A549 (cell line): Measurements from ENCODE around the gene CBFA2T2. TPM values are rescaled to one million over a fixed set of nuclear protein-coding genes. Genes with fewer than 3 reads are reported as not detected.

Experiments used
- ATAC-seq, 2 experiments: fragments of 200-7000 bp in 1 of 2; fragments of >200 bp in 1 of 2; cut with Nextera tagmentation in 1 of 2; cut with Tn5 transposase in 1 of 2; 3 replicates each; pipeline versions ENCODE4 v1.8.0 to v1.9.1; 2018 to 2020; ENCODE audit warnings: mild to moderate bottlenecking in 1 of 2, moderate library complexity in 1 of 2
- CTCF ChIA-PET: fragments of 300-600 bp; sonication (Branson Sonifier 250); formaldehyde crosslinking; extraction: SDS; loops from one replicate; lab custom pipeline; 2021; ENCODE audit warnings: antibody characterized with exemption, inconsistent platforms; lab: Yijun Ruan, JAX
- POLR2A ChIA-PET: fragments of 350-600 bp; formaldehyde crosslinking; extraction: SDS; loops from one replicate; lab custom pipeline; 2021; ENCODE audit warnings: antibody characterized with exemption, inconsistent platforms; lab: Yijun Ruan, JAX
- DNase-seq, 2 experiments: peaks; one replicate each; pipeline versions ENCODE4 v3.0.0 to v3.0.0-alpha.2; 2011 to 2016; ENCODE audit warnings: low read depth in 1 of 2, low spot score in 1 of 2
- FAIRE-seq: peaks from 2 replicates; lab custom pipeline; 2011; peaks lifted over from hg19 to GRCh38; lab: Jason Lieb, UNC
- H3K27ac ChIP-seq, 2 experiments: fragments of >200 bp; sonication (Bioruptor Twin); formaldehyde crosslinking; 3 replicates each; pipeline ENCODE4 v1.5.1; 2016 to 2017
- H3K4me1 ChIP-seq: fragments of >200 bp; sonication (Bioruptor Twin); formaldehyde crosslinking; 3 replicates; pipeline ENCODE4 v1.6.1; 2016
- H3K4me2 ChIP-seq: fragments of >200 bp; sonication (Bioruptor Twin); formaldehyde crosslinking; 3 replicates; pipeline ENCODE4 v1.6.1; 2016
- H3K4me3 ChIP-seq: fragments of >200 bp; sonication (Bioruptor Twin); formaldehyde crosslinking; 3 replicates; pipeline ENCODE4 v1.5.1; 2016
- H3K9me3 ChIP-seq: fragments of >200 bp; sonication (Bioruptor Twin); formaldehyde crosslinking; 3 replicates; pipeline ENCODE4 v1.6.1; 2016
- CBX2 ChIP-seq: fragments of 200-600 bp; sonication (generic); IDR thresholded peaks from 2 replicates; pipeline ENCODE4 v1.6.1; 2016; ENCODE audit warnings: low read depth, mild to moderate bottlenecking, borderline replicate concordance
- CBX8 ChIP-seq: fragments of 200-600 bp; sonication (generic); IDR thresholded peaks from 2 replicates; pipeline ENCODE4 v1.6.1; 2016
- EP300 ChIP-seq, 2 experiments: fragments of >200 bp; sonication (Bioruptor Twin); formaldehyde crosslinking; IDR thresholded peaks; 2 replicates in 1 of 2; 3 replicates in 1 of 2; pipeline ENCODE4 v1.6.1; 2016 to 2017
- HDAC2 ChIP-seq: fragments of 200-600 bp; sonication (generic); IDR thresholded peaks from 2 replicates; pipeline ENCODE4 v1.6.1; 2016
- HOXA7 ChIP-seq: fragments of 250-450 bp; sonication (Bioruptor Pico); IDR thresholded peaks from 2 replicates; pipeline ENCODE4 v1.5.0; 2020; ENCODE audit warnings: mild to moderate bottlenecking, moderate library complexity
- HOXB13 ChIP-seq: fragments of 250-450 bp; sonication (Bioruptor Pico); IDR thresholded peaks from 2 replicates; pipeline ENCODE4 v1.5.0; 2020; ENCODE audit warnings: low read depth, mild to moderate bottlenecking, moderate library complexity
- HOXB5 ChIP-seq: fragments of 250-450 bp; sonication (Bioruptor Pico); IDR thresholded peaks from 2 replicates; pipeline ENCODE4 v1.5.0; 2020; ENCODE audit warnings: mild to moderate bottlenecking, moderate library complexity
- KDM5A ChIP-seq: fragments of 200-600 bp; sonication (generic); IDR thresholded peaks from 2 replicates; pipeline ENCODE4 v1.6.1; 2016; ENCODE audit warnings: antibody characterized with exemption, mild to moderate bottlenecking
- MAFK ChIP-seq: fragments of 450-650 bp; IDR thresholded peaks from 2 replicates; pipeline ENCODE4 v1.6.1; 2014; ENCODE audit not compliant: partially characterized antibody
- NPAS2 ChIP-seq: fragments of 250-450 bp; sonication (Bioruptor Pico); IDR thresholded peaks from 2 replicates; pipeline ENCODE4 v1.8.0; 2022; ENCODE audit warnings: mild to moderate bottlenecking, moderate library complexity, borderline replicate concordance
- NR3C1 ChIP-seq: fragments of >200 bp; sonication (Bioruptor Twin); formaldehyde crosslinking; IDR thresholded peaks from 3 replicates; pipeline ENCODE4 v1.6.1; 2017
- RARB ChIP-seq: fragments of 250-450 bp; sonication (Bioruptor Pico); IDR thresholded peaks from 2 replicates; pipeline ENCODE4 v1.8.0; 2021; ENCODE audit warnings: mild to moderate bottlenecking, moderate library complexity
- RCOR1 ChIP-seq: fragments of 150-350 bp; IDR thresholded peaks from 2 replicates; pipeline ENCODE4 v1.6.1; 2014; ENCODE audit warnings: antibody characterized with exemption, low read length, low read depth
- RFX5 ChIP-seq: fragments of 450-650 bp; IDR thresholded peaks from 2 replicates; pipeline ENCODE4 v1.7.1; 2014; ENCODE audit warnings: antibody characterized with exemption, mild to moderate bottlenecking, moderate library complexity
- WGBS: methylation state at CpG from one replicate; pipeline ENCODE4 v1.1.6; 2017; ENCODE audit errors: missing lambda C conversion rate; 5-methylcytosine and 5-hydroxymethylcytosine counted together
- polyA plus RNA-seq, 4 experiments: library from polyadenylated mRNA; depleted of rRNA in 3 of 4; stranded (reverse); fragments of >200 nt; fragmentation: RNase III in 1 of 4; extraction: RNeasy Plus Mini Kit Qiagen cat#74134 plus additional on column Dnase treatment in 1 of 4; gene quantifications; 2 replicates in 3 of 4; 3 replicates in 1 of 4; pipeline ENCODE4 v1.2.3, GENCODE V29; 2011 to 2017
- TF ChIP-seq, protein P1 (sequence below): fragments of >200 bp; sonication (Bioruptor Twin); formaldehyde crosslinking; IDR thresholded peaks from 3 replicates; pipeline ENCODE4 v1.6.1; 2016
- TF ChIP-seq, protein P2 (sequence below): fragments of 250-450 bp; sonication (Bioruptor Pico); IDR thresholded peaks from 2 replicates; pipeline ENCODE4 v1.5.0; 2020; ENCODE audit warnings: low read depth, mild to moderate bottlenecking, moderate library complexity
- TF ChIP-seq, protein P3 (sequence below): IDR thresholded peaks from 2 replicates; pipeline ENCODE4 v1.6.1; 2012
- TF ChIP-seq, protein P4 (sequence below): IDR thresholded peaks from 2 replicates; pipeline ENCODE4 v1.6.1; 2012

The CBFA2T2 gene
- polyA plus RNA-seq, 2 of the 4 experiments (the other 2 are of a cell fraction), result 6.8 to 9.4 TPM

DNA sequence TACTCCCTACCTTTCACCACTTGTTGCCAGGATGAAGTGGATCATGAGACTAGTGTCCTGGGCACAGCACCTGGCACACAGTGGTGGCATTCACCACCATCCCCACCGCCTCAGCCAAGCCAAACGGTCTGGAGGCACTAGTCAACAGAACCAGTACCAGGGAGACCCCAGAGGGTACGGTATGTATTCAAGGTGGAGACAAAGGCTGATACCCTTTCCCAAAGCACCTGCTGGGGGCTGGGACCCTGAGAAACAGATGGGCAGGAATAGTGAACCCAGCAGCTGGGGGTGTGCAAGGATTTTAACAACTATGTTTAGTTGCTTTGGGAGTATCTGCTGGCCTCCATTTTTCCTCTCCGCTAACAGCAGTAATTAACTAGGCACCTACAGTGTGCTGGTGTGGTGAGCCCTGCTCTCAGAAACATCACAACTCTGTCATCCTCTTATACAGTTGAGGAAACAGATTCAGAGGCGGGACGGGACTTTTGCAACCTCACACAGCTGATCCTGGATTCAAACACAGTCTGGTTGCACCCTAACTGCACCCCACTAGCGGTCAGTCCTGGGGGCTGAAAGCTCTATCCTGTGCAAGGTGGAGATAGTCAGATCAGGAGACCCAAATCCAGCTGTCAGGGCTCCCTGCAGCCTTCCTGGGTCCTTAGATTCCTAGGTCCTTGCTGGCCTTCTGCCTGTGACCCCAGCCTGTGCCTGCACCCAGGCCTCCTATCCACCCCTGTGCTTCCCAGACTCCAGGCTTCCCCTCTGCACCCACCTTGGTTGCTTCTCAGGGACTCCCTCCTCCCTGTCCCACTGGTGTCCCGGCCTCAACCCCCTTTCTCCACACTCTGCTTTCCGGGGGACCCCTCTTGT lies 47.5 kb upstream of the CBFA2T2 start:
- CTCF ChIA-PET, result interaction anchor here (0.9 to 2.2 kb wide), 4 partner anchors 10 to 48 kb away, joined by 3 to 6 read pairs (median 4); no protein-coding TSS in a partner anchor
- DNase-seq (no peak), FAIRE-seq (no peak), ATAC-seq (no peak)
- no peaks in the 10 kb centered on the region for H3K9me3 ChIP-seq
- H3K27ac ChIP-seq, result peak overlapping the region in 1 of 2 experiments; percentile 89; a peak in 3 of 6 replicates
- peak overlapping the region; percentile 78 for H3K4me2 ChIP-seq
- H3K4me1 ChIP-seq, result peaks cover 5% of the 10 kb centered on the region; the same call in 2 of the 3 replicates
- POLR2A ChIA-PET, result no interaction called here
- WGBS, result 81% methylated on average over 9 of the region's 9 CpGs
- no peak for TF ChIP-seq MAFK
- TF ChIP-seq, protein P1, sequence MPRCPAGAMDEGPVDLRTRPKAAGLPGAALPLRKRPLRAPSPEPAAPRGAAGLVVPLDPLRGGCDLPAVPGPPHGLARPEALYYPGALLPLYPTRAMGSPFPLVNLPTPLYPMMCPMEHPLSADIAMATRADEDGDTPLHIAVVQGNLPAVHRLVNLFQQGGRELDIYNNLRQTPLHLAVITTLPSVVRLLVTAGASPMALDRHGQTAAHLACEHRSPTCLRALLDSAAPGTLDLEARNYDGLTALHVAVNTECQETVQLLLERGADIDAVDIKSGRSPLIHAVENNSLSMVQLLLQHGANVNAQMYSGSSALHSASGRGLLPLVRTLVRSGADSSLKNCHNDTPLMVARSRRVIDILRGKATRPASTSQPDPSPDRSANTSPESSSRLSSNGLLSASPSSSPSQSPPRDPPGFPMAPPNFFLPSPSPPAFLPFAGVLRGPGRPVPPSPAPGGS, result no peak
- TF ChIP-seq NPAS2 (CRISPR knock-in tag), result no peak
- TF ChIP-seq RARB (CRISPR knock-in tag), result no peak
- TF ChIP-seq KDM5A, result no peak
- no peak for TF ChIP-seq HOXB5 (CRISPR knock-in tag)
- TF ChIP-seq CBX8, result no peak
- TF ChIP-seq CBX2, result no peak
- no peak for TF ChIP-seq HOXA7 (CRISPR knock-in tag)
- TF ChIP-seq RFX5, result no peak
- no peak for TF ChIP-seq HDAC2
- no peak for TF ChIP-seq NR3C1
- TF ChIP-seq RCOR1, result no peak
- TF ChIP-seq, protein P2, sequence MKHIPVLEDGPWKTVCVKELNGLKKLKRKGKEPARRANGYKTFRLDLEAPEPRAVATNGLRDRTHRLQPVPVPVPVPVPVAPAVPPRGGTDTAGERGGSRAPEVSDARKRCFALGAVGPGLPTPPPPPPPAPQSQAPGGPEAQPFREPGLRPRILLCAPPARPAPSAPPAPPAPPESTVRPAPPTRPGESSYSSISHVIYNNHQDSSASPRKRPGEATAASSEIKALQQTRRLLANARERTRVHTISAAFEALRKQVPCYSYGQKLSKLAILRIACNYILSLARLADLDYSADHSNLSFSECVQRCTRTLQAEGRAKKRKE (CRISPR knock-in tag), result no peak
- TF ChIP-seq HOXB13 (CRISPR knock-in tag), result no peak
- no peak for TF ChIP-seq EP300 (IDR thresholded peaks at IDR 0.05)
- TF ChIP-seq, protein P3, sequence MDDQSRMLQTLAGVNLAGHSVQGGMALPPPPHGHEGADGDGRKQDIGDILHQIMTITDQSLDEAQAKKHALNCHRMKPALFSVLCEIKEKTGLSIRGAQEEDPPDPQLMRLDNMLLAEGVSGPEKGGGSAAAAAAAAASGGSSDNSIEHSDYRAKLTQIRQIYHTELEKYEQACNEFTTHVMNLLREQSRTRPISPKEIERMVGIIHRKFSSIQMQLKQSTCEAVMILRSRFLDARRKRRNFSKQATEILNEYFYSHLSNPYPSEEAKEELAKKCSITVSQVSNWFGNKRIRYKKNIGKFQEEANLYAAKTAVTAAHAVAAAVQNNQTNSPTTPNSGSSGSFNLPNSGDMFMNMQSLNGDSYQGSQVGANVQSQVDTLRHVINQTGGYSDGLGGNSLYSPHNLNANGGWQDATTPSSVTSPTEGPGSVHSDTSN, result no peak
- peak overlapping the region; percentile 83 for H3K4me3 ChIP-seq

DNA sequence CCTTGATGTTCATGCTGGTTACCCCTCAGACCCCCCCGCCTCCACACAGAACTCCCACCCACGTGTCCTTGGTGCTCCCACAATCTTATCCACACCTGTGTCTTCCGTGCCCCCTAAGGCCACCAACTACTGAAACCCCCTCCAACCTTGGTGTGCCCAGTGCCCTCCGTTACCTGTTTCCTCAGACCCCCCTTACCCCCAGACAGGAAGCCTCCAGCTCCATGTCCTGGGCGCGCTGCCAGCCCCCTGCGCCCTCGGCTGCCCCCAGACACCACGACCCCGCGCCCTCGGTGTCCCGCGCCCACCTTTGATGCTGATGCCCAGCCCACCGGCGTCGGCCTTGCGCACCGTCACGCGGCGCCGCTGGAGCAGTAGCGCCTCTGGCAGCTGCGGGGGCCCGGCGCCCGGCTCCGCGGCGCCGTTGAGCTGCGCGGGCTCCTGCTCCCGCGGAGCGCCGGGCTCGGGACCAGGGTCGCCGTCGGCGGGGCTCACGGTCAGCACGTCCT lies 46.8 kb upstream of the CBFA2T2 start:
- Histone ChIP-seq H3K4me1 (peaks cover 5% of the 10 kb centered on the region; the same call in 2 of the 3 replicates), H3K9me3 (no peaks in the 10 kb centered on the region), H3K27ac (peak overlapping the region; percentile 72 to 89), H3K4me3 (peak overlapping the region; percentile 83), H3K4me2 (peak overlapping the region; percentile 78)
- TF ChIP-seq, protein P4, sequence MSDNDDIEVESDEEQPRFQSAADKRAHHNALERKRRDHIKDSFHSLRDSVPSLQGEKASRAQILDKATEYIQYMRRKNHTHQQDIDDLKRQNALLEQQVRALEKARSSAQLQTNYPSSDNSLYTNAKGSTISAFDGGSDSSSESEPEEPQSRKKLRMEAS, result 0 out of 2 replicates have a peak, but pooled peaks have one; percentile 24
- TF ChIP-seq NR3C1, result no peak
- CTCF ChIA-PET, result interaction anchor here (0.6 to 2.2 kb wide), 5 partner anchors 10 to 210 kb away, joined by 3 to 6 read pairs (median 4); no protein-coding TSS in a partner anchor
- POLR2A ChIA-PET, result interaction anchor here (1.9 kb wide), 1 partner anchor 46 kb away, joined by 10 read pairs; the partner anchor contains the start of gene CBFA2T2
- DNase-seq (peak in 1 of 2 experiments; percentile 17), ATAC-seq (peak; percentile 2 to 32; a peak in 2 of 6 replicates), FAIRE-seq (no peak)
- WGBS, result 24% methylated on average over 3 of the region's 45 CpGs
